OCI-M1 (cell line): Measurements from ENCODE around the gene MYLK2.

Experiments
- DNase-seq: peaks from one replicate; lab custom pipeline; 2025; lab: John Stamatoyannopoulos, UW

The MYLK2 gene

GRCh38 chr20:31856516-31856915 lies 37.4 kb downstream of the MYLK2 start:
- no peak for DNase-seq

GRCh38 chr20:31857861-31858759 lies 39.0 kb downstream of the MYLK2 start:
- DNase-seq: no peak

- DNase-seq: no peak
These were observed 39.6 kb downstream of the MYLK2 start for GRCh38 chr20:31858760-31859083.

DNA sequence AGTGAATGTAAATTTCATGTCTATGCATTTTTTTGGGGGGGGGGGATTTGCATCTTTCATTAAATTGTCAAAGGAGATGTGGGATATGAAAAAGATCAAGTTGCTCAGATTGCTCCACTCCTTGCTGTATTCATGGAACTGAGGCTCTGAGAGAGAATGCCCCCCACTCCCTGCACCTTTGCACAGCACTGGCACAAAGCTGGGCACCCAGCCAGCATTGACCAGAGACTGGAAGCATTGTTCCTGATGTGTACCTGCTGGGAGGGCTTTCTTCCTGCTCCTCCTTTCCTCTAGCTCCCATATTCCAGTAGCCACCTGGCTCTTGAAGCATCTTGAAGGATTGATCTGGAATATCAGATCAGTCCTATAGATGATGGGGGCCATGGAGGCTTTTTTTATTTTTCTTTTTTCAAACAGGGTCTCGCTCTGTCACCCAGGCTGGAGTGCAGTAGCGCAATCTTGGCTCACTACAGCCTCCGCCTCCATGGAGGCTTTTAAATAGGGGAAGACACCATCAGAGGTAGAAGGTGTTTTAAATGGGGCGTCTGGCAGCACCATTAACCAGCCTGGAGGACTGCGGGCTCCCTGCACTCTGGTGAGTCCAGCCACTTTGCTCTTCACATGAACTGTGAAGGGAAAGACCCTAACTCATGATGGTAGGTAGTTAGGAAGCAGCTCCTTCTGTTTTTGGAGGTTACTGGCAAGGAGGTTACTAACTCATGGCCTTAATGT lies 40.3 kb downstream of the MYLK2 start:
- no peak for DNase-seq

- no peak for DNase-seq
These were observed 40.8 kb downstream of the MYLK2 start for GRCh38 chr20:31859998-31860380.

DNA sequence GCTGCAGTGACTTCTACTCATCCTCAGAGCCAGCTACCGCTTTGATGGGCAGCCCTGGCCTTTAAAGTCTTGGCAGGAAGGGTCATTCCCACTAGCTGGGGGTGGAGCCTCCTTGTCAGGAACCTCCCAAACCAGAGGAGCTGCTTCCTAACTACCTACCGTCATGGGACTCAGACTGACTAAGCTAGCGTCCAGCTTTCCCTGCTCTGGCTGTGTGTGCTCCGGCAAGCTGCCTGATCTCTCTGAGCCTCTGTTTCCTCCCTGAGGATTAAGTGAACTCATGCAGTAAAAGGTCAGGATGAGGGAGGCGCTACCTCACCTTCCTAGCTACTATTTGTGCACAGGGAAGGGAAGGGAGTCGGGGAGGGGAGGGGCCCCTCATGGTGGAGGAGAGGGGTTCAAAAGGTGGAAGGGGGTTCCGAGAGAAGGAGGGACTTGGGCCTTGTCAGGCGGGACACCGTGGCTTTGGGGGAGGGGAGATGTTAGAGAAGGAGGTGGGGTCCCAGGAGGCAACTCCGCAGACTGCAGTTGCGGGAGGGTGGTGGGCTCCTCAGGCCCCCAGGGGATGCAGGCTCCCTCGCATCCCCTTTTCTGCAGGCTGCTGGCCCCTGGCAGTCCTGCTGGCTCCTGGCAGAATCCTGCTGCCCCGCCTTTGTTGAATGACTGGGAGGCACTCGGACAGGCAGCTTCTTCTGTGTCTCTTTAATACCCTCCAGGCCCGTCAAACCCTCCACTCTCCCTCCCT lies 41.4 kb downstream of the MYLK2 start:
- peak; percentile 6 for DNase-seq

DNA sequence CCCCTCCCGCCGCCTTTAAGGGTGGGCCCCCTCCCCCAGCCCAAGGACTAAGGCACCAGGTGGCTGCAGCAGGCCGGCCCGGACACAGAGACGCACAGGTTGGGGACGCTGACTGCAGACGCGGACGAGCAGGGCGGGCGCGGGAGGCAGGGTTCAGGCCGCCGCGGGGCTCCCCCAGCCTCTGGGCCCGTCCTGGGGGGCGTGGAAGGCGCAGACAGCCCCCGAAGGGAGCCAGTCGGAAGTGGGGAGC lies 41.9 kb downstream of the MYLK2 start:
- no peak for DNase-seq

DNA sequence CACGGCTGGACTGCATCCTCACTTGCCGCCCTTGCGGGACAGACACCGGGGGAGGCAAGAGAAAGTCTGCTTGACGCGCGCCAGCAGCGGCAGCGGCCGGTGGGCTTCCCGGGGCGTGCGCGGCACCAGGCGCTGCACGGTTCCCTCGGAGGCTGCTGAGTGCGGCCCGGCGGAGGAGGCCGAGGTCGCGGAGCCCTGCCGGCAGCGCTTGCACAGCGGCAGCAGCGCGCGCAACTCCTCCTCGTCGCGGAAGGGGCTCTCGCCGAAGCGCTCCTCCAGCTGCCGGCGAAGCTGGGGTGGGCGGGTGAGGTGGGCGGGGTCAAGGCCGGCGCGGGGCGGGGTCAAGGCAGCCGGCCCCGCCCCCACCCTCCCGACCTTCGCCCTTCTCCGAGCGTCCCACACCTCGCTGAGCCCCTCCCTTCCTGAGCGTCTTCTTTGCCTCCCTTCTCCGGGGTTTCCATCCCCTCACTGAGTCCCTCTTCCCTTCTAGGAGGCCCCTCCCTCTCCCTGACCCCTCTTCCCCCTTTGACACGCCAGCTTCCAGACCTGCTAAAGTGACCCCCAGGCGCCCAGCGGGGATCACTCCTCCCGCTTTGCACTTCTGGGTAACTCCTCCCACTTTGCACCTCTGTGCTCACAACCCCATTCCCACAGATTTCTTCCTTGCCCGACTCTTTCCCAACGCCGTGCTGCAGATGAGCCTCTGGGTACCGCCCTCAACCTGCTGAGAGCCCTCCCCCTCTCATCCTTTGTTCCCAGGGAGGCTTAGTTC lies 42.4 kb downstream of the MYLK2 start:
- peak; percentile 63 for DNase-seq

GRCh38 chr20:31862157-31862470 lies 43.0 kb downstream of the MYLK2 start:
- no peak for DNase-seq

DNA sequence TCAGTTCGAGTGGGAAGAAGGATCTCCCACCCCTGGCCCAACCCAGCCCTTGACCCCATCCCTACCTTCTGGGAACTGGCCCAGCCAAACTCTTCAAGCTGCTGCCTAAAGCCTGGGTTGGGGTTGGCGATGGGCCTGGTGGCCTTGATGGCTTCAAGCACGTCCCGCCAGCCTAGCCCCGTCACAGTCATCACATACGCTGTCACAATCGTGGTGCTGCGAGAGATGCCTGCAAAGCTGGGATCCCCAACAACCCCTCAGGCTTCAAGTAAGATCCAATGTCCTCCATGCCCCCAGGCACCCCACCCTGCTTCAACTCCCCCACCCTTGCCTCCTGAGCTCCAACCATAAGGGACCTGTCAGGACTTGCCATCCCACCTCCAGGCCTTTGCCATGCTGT lies 43.4 kb downstream of the MYLK2 start:
- no peak for DNase-seq

DNA sequence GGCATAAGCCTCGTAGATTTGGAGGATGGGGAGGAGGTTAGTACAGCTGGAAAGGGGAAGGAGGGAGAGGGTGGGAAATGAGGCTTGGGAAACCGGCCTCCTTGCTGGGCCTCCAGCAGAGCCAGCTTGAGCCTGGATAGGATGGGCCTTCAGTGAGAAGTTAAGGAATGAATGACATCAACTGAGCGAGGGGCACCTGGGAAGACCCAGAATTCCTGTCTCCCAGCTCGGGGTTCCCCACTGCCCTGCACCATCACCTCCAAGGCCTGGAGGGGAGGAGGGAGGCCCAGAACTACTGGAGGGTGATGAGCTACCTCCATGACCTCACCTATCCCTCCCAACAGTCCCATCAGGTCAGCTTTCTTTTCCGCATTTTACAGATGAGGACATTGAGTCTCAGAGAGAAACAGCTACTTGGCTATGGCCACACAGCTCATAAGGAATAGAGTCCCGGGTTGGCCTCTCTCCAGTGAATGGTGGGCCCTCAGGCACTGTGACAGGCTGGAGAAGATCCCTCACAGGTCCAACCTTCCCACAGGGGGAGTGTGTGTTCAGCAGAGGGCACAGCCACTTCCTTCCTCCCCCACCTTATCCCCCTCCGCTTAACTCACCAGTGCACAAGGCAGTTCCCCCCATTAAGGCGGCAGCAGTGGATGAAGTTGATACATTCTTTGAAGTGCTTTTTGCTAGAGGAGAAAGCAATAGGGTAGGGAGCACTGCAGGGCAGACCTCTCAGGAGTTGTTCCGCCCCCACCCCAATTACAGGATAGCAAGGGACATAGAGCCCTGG lies 44.3 kb downstream of the MYLK2 start:
- no peak for DNase-seq

DNA sequence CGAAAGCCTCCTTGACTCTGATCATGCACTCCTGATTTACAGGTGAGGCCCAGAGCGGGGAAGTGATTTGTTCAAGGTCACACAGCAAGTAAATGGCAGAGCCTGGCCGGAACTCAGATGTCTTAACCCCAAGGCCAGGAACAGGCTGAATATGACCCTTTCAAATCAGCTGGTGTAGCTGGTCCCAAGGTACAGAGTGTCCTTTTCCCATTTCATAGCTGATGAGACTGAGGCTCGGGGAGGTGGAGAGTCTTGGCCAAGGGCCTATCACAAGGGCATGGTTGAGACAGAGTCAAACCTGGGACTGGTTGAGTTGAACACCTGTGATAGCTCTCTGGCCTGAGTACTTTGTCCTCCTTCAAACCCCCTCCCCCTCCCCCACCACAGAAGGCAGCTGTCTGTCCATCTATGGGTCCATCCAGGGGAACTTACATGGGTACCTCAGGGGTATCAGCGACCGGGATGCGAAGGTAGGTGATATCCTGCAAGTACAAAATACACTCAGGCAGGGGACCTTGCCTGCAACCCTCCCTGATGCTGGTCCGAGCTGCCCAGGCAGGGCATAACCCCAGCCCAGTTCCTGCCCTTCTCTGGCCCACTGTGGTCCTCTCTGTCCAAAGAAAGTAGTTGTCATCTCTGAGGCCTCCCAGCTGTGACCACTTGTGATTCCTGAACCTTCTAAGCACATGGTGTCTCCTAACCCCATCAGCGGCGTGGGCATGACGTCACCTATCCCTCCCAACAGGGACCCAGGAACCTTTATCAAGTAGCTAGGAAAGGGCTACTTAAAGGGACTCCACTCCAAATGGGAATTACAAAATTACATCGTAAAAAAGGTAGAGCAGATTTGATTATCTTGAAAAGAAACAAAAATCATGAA lies 45.6 kb downstream of the MYLK2 start:
- no peak for DNase-seq

DNA sequence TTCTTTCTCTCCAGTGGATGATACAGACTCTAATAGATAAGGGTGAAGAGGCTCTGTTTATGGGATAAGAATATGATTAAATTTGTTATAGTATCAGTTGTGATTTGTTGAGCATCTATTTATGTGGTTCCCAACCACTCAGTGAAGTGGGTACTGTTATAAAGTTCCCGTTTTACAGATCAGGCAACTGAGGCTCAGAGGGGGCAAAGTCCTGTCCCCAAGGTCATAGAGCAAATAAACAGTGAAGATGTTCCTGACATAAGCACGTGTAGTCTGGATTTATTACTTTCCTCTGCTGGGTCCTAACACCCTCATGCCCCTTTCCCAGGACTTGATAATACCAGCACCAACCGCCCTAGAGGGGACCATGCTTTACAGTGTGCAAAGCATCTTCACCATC lies 47.1 kb downstream of the MYLK2 start:
- no peak for DNase-seq

DNA sequence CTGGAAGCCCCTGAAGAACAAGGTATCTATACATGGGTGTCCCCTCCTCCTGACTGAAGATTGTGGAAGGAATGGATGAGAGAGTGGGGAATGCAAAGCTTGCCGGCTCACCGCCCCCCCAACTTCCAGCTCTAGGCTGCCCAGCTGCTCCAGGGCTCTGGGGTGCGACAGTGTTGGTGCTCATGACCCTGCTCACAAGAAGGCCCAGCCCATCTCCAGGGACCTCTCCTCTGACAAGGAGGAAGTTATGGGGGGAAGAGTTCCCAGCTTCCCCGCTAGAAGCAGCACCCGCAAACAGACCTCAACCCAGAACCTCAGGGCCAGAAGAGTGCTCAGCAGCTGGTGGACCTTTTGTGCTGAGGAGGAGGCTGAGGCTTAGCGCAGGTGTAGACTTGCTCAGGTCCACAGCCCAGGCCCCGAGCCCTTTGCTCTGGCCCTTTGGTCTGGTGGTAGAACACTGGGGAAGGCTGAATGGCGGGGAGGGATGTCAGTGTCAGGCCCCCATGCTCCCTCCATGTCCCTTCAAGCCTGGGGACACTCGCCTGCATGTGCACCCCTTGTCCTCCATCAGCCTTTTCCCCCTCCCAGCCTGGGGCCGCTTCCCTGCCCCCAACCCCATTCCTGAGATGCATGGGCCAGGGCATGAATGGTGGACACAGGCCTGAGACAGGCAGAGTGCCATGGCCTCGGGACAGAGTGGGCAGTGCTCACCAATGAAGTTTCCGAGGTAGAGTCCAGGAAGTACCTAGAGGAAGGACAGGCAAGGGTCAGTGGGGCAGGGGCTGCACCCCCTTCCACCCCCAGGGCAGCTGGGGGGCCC lies 49.9 kb downstream of the MYLK2 start:
- DNase-seq: no peak

DNA sequence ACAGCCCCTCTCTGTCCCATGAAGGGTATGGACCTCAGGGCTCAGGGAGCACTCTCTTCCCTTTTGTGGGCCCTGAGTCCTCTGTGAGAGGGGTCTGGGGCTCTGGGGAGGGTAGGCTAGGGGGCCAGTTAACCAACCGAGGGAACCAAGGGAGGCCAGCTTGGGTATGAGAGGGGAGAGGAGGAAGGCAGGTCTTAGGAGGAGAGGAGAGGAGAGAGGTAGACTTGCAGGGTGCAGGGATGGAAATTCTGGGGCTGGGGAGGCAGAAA lies 50.5 kb downstream of the MYLK2 start:
- no peak for DNase-seq

- no peak for DNase-seq
These were observed 51.0 kb downstream of the MYLK2 start, which contains the start of the genes DUSP15 and TTLL9 for GRCh38 chr20:31869942-31870725. DUSP15 (minus strand) TSS chr20:31870527; CDS start chr20:31870337, 190 bp downstream. TTLL9 (plus strand) TSS chr20:31870634; CDS start chr20:31871127, 493 bp downstream.

DNA sequence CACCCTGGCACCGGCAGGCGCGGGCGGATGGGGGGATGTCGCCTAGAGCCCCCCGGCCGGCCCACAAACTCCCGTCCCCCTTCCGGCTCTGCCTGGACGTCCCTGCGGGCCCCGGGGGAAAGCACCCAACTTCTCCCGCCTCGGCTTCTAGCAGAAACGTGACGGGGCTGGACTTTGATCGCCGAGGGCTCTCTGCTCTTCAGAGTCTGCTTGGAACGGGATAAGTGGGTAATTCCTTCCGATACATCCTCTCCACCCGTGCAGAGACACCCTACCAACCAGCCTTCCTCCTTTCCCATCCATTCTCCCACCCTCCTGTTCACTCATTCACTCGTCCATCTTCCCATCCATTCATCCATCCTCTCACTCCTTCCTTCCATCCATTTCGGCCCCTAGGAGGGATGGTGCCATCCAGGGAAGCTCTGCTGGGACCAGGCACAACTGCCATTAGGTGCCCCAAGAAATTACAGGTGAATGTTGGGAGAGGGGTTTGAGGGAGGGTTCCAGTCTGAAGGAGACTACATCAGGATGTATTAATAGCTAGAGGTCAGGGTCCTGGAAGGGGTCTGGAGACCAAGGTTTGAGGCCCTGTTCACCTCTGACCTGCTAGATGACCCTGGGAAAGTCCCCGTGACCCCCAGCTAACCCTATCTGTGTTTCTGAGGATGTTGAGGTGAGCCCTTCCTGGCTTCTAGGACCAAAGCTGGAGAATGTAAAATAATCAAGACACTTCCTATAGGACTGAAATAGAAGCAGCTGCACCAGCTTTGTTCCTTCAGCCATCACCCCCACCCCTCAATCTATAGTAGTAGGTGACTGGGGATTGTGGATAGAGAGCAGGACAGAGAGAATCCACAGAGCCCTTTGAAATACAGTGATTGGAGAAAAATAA lies 51.8 kb downstream of the MYLK2 start:
- no peak for DNase-seq

DNA sequence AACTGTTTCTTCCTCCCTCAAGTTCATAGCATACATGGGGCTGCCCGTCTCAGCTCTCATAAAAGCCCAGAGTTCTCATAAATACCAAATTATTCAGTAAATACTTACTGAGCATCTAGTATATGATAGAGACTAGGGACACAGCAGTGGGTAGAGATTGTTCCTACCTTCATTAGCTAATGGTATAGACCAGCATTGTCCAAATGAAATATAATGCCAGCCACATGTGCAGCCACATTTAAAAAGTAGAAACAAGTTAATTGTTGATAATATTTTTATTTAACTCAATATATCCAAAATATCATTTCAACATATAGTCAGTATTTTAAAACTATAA lies 52.4 kb downstream of the MYLK2 start:
- no peak for DNase-seq
